ENCODE data around the gene EDN3.

The EDN3 gene

GRCh38 chr20:59300333-59301081 is at the start of gene EDN3:
Gene EDN3, plus strand, starts transcription at chr20:59300611. Its CDS starts 202 bp downstream, at chr20:59300813.
- no peak for DNase-seq

- DNase-seq = peak in 1 of 2 donors; percentile 53
Observed at GRCh38 chr20:59253325-59253724, 47.1 kb upstream of the EDN3 start.

- DNase-seq = peak; percentile 26 to 39
Observed at GRCh38 chr20:59253779-59254319, 46.6 kb upstream of the EDN3 start.

GRCh38 chr20:59255256-59255655 is 45.2 kb upstream of the EDN3 start:
- no peak for DNase-seq

- peak in 1 of 2 donors; percentile 6 for DNase-seq
Observed at GRCh38 chr20:59258221-59258621, 42.2 kb upstream of the EDN3 start.

DNA sequence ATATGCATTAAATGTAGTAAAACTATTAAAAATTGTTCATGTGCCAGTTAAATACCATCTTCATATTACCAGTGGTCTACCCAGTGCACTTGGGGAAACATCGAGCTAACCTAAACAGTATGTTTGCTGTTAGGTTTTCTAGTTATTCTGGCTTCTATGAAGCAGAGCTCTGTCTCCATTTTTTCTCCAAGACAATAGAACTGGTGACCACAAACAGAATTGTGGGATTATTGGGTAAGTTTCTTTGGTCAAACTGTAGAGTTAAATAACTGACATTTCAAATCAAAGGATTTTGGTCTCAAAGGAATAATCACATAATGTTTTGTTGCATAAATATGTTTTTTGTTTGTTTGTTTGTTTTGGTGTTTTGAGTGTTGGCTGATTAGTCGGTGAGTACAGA is 40.5 kb upstream of the EDN3 start:
- no peak for DNase-seq

- DNase-seq = no peak
Observed at GRCh38 chr20:59265298-59265697, 35.1 kb upstream of the EDN3 start.

DNA sequence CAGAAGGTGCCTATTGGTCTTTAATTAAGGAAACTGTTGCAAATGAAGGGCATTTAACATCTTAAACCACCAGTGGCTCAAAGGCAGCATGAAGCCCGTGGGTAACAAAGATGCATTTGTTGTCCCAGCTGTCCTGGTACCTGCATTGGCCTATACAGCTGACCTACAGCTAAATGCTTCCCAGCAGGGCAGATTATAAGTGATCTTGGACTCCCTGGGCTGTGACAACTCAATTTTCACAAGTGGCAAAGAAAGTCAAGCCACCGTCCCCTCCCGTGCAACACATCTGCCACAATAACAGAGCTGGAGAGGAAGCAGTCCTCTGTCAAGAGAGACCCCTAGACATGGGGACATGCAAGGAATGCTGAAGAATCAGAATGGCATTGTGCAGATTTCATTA is 31.5 kb upstream of the EDN3 start:
- no peak for DNase-seq

DNA sequence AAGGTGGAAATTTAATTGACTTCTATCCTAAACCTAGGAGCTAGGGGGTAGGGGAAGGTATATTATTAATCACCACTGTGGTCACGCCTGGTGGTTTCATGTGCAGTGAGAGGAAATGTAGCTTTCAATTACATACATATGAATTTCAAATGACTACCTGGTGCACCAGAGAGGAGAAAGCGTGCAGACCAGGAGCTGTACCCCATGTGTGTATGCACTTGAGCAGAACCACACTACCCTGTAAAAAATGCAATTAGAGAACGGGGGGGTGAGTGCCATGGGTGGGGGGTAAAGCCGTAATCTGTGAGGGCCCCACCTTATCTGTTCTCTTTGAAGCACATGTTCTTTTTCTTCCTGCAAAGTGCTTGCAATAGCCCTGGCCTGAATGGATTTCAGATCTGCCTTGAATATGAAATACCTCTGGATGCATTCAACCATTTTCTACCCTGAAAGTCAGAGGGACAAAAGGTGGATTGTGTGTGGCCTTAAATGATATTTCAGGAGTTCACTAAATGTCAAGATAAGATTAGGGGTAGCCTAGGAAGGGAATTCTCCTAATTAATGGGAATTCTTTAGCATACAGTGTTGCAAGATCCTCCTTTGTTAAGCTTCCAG is 30.9 kb upstream of the EDN3 start:
- DNase-seq = no peak

- DNase-seq = no peak
Observed at GRCh38 chr20:59270380-59270779, 30.0 kb upstream of the EDN3 start.

DNA sequence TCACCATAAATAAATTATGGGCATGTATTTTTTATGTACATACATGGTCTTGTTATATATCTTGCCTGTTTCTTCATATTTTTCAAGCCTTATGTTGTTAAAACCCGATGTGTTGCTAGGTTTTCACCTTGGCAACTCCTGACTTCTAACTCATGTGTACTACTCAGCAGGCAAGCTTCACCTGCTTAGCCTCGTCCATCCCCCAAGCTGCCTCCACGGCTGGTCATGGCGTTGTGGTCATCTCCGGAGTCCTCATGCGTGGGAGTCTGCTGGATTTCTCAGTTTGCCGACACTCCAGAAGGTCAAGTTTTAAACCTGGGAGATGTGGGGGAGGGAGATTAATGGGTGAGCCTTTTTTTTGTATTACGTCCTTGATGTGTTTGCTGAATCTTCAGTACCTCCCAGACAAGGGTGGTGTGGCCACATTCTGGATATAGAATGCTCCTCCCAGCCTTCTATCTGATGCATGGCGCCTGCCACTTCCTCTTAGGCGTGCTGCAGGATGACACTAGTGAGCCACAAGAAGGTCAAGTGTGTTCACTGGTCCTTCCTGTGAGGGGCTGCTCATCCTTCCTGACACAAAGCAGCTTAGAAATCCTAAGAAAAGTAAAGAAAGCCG is 26.6 kb upstream of the EDN3 start:
- no peak for DNase-seq

GRCh38 chr20:59276938-59277337 is 23.5 kb upstream of the EDN3 start:
- DNase-seq = no peak

DNA sequence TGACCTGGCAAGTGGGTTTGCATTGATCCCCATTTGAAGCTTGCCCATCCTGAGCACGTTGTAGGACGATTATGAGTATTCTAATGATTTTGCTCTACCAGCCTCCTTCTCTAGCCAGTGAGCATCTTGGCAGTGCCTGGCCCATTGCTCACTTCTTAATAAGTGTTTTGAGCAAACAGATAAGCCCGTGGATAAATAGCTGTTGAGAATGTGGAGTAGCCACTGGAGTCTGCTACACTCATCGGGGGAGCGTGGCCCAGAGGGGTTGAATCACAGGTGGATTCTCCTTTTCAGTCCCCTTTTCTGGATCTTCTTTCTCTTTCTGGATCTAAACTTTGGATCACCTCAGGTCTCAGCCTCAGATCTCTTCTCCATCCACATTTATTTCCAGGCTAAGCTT is 15.9 kb upstream of the EDN3 start:
- no peak for DNase-seq

DNA sequence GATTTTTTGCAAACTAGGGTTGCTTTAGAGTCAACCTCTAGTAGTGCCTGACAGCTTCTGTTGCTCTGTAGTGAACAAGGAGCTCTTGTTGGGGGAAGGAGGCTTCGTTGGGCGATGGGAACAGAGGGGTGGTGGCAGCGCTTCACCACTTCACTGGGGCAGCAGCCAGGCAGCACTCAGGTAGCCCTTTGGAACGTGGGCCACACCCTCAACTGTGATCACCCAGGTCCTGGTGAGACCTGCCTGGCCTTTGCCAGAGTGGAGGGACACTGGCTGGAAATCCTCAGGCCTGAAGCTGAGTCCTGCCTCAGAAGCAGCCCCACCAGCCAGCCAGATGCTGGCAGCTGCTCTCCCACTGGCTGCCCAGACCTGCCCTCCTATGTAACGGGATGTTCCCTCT is 10.4 kb upstream of the EDN3 start:
- no peak for DNase-seq

DNA sequence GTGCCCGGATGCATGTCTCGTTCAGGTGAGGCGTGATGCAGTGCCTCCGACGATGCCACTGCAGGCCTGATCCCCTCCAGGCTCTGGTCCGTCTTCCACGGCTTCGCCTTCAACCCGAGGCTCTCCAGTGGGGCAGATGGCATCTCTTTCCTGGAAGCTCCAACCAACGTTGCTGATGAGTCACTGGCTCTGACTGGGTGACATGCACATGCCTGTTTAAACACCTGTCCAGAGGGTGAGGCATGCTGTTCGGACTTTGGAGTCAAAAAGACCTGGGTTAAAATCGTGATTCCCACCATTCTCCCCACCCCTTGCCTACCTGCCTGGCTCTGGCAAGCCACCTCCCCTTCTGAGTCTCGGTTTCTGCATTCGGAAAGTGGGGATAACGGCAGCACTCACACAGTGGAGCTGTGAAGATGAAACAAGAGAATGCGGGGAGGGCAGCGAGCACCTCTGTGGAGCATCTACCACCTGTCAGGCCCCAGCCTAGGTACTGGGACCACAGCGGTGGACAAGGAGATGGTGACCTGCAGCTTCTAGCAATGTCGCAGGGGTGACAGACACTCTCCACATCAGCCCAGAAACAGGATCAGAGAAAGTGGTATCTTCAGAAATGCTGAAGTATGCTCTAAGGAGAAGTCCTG is 8.5 kb upstream of the EDN3 start:
- DNase-seq = no peak

DNA sequence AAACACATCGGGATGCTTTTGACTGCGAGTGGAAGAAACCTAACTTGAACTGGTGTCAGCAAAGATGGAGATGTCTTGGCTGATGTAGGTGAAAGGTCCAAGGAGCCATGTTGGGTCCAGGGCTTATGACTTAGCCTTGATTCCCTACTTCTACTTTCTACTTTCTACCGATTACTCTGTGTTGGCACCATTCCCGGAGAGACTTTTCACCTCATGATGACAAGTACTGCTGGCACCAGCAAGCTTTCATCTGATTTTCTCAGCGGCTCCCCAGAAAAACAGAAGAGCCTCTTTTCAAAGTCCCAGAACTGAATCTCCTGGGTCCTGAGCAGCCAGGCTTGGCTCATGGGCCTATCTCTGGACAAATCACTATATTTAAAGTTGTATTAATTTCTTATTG is 4.9 kb upstream of the EDN3 start:
- DNase-seq = no peak

GRCh38 chr20:59297686-59298085 is 2.7 kb upstream of the EDN3 start:
- no peak for DNase-seq

DNA sequence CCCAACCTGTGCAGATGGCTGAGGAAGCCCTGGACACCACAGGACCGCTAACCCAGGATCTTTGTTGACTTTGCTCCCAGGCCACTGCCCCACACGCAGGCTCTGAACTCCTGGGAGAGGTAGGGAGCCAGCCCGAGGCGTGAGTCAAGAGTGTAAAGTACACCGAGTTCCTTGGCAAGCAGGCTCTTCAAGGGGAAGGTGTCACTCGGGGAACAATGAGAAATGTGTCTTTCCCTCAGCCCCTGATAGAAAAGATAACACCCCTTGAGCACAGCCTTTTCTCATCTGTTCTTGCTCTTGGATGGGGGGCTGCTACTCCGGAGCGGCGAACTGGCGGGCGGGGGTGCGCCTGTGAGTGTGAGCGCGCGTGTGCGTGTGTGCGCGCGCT is 472 bp upstream of the EDN3 start:
- no peak for DNase-seq

GRCh38 chr20:59301343-59302007 is 1.1 kb downstream of the EDN3 start:
- no peak for DNase-seq

DNA sequence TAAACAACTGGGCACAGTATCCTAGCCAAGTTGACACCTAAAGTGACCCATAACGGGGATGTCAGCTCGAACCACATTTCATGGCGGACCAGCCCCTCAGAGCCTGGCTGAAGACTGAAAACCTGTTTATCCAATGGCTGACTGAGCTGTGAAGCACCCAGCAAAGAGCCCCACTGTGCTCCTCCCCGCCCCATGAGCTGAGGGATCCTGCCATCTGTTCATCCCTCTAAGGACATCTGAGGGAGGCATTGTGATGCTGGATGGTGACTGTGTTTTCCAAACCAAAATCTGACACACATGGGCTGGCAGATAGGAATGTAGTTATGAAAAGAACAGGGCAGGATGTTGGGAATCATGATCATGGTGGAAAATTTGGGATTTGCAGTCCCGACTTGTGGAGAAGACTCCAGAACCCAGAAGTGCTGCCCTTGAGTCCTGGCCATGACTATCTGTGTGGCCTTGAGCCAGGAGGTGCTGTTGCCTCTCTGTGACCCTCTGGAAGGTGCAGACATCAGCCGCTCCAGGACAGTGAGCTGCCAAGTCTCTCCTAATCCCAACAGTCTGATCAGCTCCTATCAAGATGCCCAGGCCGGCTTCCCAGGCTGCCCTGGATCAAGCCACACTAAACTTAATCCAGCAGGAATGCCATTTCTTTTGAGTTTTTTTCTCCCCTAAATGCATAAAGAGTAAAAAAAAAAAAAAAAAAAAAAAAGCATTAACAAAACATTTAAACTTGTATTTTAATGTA is 5.7 kb downstream of the EDN3 start:
- no peak for DNase-seq

DNA sequence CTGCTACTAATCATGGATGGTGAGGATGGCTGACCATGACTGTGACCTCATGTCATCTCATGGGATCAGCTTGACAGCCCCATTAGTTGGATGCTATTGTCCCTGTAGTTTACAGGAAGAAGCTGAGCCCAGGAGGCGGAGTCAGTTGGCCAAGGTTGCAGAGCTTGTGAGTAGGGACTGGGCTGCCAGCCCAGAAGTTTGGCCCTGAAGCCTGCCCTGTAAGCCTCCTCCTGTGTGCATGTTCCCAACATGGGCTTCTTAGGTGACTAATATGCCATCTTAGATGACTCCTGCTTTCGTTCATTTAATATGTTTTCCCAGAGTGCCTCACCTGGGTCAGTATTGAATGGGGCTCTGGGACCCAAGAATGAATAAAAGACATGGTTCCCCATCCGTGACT is 6.9 kb downstream of the EDN3 start:
- DNase-seq = no peak

DNA sequence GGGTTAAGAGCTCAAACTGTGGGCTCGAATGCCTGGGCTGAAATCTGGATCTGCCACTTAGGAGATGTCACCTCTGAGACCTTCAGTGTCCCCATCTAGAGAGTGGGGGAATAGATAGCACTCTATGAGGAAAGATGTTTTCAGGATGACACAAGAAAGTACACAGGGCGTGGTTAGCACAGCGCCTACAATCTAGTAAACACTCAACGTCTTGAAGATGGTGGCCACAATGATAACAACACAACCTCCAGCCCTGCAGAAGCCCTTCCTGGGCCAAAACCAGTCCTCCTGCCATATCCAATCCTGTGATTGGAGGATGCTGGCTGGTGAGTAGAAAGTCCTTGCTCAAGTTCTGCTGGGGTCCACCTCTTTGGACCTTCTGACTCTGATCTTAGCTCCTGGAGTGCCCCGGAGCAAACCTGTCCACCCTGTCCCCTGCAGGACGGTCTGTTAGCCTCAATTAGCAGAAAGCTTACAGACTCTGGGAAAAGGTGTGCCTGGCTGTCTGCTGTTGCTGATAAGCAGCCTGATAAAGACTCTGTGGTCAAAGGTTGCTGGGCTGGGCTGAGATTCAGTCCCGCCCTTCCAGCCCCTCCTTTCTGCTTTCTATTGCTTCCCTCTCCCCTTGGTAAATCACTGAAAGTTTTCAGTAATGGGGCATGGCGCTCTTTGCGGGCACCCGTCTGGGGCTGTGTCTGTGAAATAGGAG is 8.2 kb downstream of the EDN3 start:
- no peak for DNase-seq
